Sigmoid colon (tissue), 7 donors: ENCODE data around the gene TMEM63B. TPM values are rescaled to one million over a fixed set of nuclear protein-coding genes. Genes with fewer than 3 reads are reported as not detected.

ENCODE experiments used
- DNase-seq: peaks from one replicate; pipeline ENCODE4 v3.0.0-alpha.2; 2019
- H3K27ac ChIP-seq, 4 donors: fragments of 200-600 bp; sonication (generic); one replicate each; pipeline ENCODE4 v1.5.1; 2016 to 2019; ENCODE audit warnings: mild to moderate bottlenecking in 1 of 4
- H3K27me3 ChIP-seq, 3 donors: fragments of 200-600 bp; sonication (generic); one replicate each; pipeline ENCODE4 v1.5.1; 2019; ENCODE audit warnings: mild to moderate bottlenecking in 1 of 3
- H3K36me3 ChIP-seq, 4 donors: fragments of 200-600 bp; sonication (generic); one replicate each; pipeline ENCODE4 v1.5.1; 2016 to 2019
- H3K4me1 ChIP-seq, 4 donors: fragments of 200-600 bp; sonication (generic); one replicate each; pipeline ENCODE4 v1.5.1; 2017 to 2019
- H3K4me3 ChIP-seq, 4 donors: fragments of 200-600 bp; sonication (generic); one replicate each; pipeline ENCODE4 v1.5.1; 2017 to 2019; ENCODE audit warnings: mild to moderate bottlenecking in 2 of 4, moderate library complexity in 1 of 4
- H3K9me3 ChIP-seq, 4 donors: fragments of 200-600 bp in 3 of 4; sonication (generic) in 3 of 4; one replicate each; pipeline versions ENCODE4 v1.5.1 to v1.6.1; 2013 to 2019
- EP300 ChIP-seq, 4 donors: sonication (generic); formaldehyde crosslinking; IDR thresholded peaks; one replicate each; pipeline ENCODE4 v1.6.1; 2017; ENCODE audit warnings: antibody characterized with exemption in 4 of 4
- POLR2A ChIP-seq, 2 donors: fragments of 450-650 bp; IDR thresholded peaks; one replicate each; pipeline ENCODE4 v1.6.1; 2016; ENCODE audit warnings: antibody characterized with exemption in 2 of 2, mild to moderate bottlenecking in 2 of 2, moderate library complexity in 2 of 2
- POLR2AphosphoS5 ChIP-seq, 4 donors: sonication (generic); formaldehyde crosslinking; IDR thresholded peaks; one replicate each; pipeline ENCODE4 v1.6.1; 2017; ENCODE audit warnings: antibody characterized with exemption in 4 of 4
- WGBS, 2 donors: extraction: QIAGEN DNeasy Blood & Tissue Kit; methylation state at CpG; one replicate each; pipeline ENCODE4 v1.1.7; 2013; 5-methylcytosine and 5-hydroxymethylcytosine counted together
- intact Hi-C: fragments of 100-400 bp; cut with DNase I; formaldehyde crosslinking; loops from one replicate; pipeline ENCODE4 v1.15.1; 2023
- polyA plus RNA-seq, 3 donors: library from polyadenylated mRNA; stranded (reverse); fragments of 200-250 nt; gene quantifications; one replicate each; pipeline ENCODE4 v1.2.3, GENCODE V29; 2013
- total RNA-seq, 4 donors: library from RNA; depleted of rRNA; stranded (reverse); fragments of >200 nt; gene quantifications; one replicate each; pipeline ENCODE4 v1.1.0, GENCODE V29; 2016
- TF ChIP-seq, protein P1 (sequence below), 4 experiments: fragments of 450-650 bp in 3 of 4; fragments of 200-600 bp in 1 of 4; IDR thresholded peaks; one replicate each; pipeline ENCODE4 v1.5.1; 2016 to 2019; ENCODE audit warnings: antibody characterized with exemption in 4 of 4, mild to moderate bottlenecking in 3 of 4, moderate library complexity in 2 of 4
- donor health status: healthy with polysubstance abuse.
- donor health status: Bipolar disorder and iron deficiency.
- donor health status: healthy.

The TMEM63B gene
- total and polyA plus RNA-seq, 7 donors: 9.0 to 48.5 (median 14.6) TPM

DNA sequence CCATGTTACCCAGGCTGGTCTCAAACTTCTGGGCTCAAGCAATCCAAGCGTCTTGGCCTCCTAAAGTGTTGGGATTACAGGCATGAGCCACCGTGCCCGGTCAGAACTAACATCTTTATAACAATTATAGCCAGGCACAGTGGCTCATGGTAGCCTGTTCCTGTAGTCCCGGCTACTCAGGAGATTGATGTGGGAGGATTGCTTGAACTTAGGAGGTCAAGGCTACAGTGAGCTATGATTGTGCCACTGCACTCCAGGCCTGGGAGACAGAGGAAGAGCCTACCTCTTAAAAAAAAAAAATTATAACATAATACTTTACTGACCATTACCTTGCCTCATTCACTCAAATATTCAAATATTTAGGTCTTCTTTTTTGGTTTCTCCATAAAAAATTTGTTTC is 72.5 kb downstream of the TMEM63B start:
- no peak overlapping the region for H3K27ac ChIP-seq
- WGBS, 2 donors: 92 to 96% methylated on average over 4 of the region's 4 CpGs
- intact Hi-C loops: no loop called here
- TF ChIP-seq EP300 (IDR thresholded peaks at IDR 0.05) (no peak), POLR2A (IDR thresholded peaks at IDR 0.05) (no peak), POLR2AphosphoS5 (IDR thresholded peaks at IDR 0.05) (no peak)
- TF ChIP-seq, protein P1, sequence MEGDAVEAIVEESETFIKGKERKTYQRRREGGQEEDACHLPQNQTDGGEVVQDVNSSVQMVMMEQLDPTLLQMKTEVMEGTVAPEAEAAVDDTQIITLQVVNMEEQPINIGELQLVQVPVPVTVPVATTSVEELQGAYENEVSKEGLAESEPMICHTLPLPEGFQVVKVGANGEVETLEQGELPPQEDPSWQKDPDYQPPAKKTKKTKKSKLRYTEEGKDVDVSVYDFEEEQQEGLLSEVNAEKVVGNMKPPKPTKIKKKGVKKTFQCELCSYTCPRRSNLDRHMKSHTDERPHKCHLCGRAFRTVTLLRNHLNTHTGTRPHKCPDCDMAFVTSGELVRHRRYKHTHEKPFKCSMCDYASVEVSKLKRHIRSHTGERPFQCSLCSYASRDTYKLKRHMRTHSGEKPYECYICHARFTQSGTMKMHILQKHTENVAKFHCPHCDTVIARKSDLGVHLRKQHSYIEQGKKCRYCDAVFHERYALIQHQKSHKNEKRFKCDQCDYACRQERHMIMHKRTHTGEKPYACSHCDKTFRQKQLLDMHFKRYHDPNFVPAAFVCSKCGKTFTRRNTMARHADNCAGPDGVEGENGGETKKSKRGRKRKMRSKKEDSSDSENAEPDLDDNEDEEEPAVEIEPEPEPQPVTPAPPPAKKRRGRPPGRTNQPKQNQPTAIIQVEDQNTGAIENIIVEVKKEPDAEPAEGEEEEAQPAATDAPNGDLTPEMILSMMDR (IDR thresholded peaks at IDR 0.05): no peak
- H3K9me3 ChIP-seq: no peaks in the 10 kb centered on the region
- no peaks in the 10 kb centered on the region for H3K36me3 ChIP-seq
- DNase-seq: no peak
- no peaks in the 10 kb centered on the region for H3K4me1 ChIP-seq
- no peak overlapping the region for H3K4me3 ChIP-seq
- H3K27me3 ChIP-seq: no peaks in the 10 kb centered on the region

DNA sequence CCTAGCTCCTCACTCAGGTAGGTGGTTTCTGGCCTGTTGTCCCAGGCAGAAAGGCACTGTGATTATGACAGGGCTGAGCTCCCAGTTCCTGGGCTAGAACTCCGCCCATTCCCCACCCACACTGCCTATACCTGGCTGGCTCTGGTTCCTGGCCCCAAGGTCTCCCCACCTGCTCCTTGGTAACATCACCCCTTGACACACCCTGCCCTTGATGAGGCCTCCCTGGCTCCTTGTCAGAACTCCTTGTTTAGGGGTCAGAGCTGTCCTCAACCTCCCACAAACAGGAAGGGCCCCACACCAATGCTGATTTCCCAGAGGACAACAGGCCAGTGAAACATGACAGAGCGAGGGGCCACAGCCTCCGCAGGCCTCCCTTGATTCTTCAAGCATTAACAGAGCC is 73.8 kb downstream of the TMEM63B start:
- no peak for DNase-seq
- no peak for TF ChIP-seq EP300 (IDR thresholded peaks at IDR 0.05)
- no peak for TF ChIP-seq POLR2A (IDR thresholded peaks at IDR 0.05)
- TF ChIP-seq, protein P1 (IDR thresholded peaks at IDR 0.05): no peak
- no peak for TF ChIP-seq POLR2AphosphoS5 (IDR thresholded peaks at IDR 0.05)
- Histone ChIP-seq H3K4me3 (no peak overlapping the region), H3K27ac (no peak overlapping the region), H3K36me3 (no peaks in the 10 kb centered on the region), H3K27me3 (no peaks in the 10 kb centered on the region), H3K4me1 (no peaks in the 10 kb centered on the region), H3K9me3 (no peaks in the 10 kb centered on the region)
- intact Hi-C loops: no loop called here
- WGBS, 2 donors: 73 to 77% methylated on average over 3 of the region's 3 CpGs

DNA sequence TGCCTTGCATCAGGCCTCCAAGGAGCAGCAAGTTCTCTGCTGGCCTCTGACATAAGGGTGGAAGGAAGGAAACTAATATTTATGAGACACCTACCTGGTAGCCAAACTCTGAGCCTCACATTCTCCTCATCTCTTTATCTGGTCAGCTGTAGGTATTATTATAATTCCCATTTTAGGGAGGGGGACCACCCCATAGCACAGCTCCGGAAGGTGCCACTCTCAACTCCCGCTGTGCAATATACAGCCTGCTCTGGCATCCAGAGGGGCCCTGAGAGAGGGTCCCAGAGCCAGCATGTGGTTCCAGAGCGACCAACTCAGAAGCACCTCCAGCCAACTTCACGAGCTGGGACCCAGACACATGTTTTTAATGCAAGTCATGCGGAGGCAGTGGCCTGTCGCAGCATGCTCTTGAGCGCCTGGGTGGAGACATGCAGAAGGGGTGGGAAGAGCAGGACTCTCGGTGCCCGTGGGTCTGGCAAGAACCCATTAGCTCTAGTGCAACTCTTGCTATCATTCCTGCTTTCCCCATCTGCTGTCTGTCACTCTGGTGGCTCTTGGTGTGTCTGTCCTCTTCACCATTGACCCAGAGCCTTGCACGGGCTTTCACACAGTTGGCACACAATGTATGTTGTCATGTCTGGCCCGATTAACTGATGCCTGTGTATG is 74.4 kb downstream of the TMEM63B start:
- no peaks in the 10 kb centered on the region for H3K9me3 ChIP-seq
- intact Hi-C loops: no loop called here
- H3K4me1 ChIP-seq: no peaks in the 10 kb centered on the region
- H3K27me3 ChIP-seq: no peaks in the 10 kb centered on the region
- WGBS, 2 donors: 82 to 92% methylated on average over 11 of the region's 11 CpGs
- H3K4me3 ChIP-seq: no peak overlapping the region
- DNase-seq: no peak
- TF ChIP-seq POLR2A (IDR thresholded peaks at IDR 0.05) (no peak), EP300 (IDR thresholded peaks at IDR 0.05) (no peak), POLR2AphosphoS5 (IDR thresholded peaks at IDR 0.05) (no peak)
- TF ChIP-seq, protein P1 (IDR thresholded peaks at IDR 0.05): no peak
- H3K27ac ChIP-seq: peak overlapping the region in 1 of 4 donors; percentile 48
- no peaks in the 10 kb centered on the region for H3K36me3 ChIP-seq

DNA sequence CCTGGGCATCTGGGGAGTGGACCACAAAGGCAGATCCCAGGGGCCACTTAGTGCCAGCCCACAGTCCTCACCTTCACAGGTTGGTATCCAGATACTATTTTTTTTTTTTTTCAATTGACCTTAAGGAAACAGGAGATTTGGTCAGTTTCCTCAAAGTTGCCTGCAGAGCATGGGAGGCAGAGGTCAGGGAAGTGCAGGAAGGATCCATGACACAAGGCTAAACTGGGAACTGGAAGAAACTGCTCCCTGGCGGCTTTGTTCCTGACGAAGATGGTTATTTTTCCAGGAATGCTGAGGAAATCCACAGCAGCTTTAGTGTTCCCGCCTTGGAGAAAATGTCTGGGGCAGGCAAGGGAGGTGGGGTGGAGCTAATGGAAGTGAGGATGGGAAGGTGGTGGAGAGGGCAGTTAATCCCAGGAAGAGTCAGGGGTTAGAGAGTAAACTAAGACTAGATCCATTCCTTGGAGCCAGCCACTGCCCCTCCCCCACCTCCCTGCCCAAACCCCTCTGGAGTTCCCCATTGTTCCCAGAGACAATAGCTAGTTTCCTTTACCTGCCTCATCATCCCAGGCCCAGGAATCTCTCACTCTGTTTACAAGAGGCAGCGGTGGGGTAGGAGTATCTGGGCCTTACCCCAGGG is 75.1 kb downstream of the TMEM63B start:
- Histone ChIP-seq H3K9me3 (no peaks in the 10 kb centered on the region), H3K4me3 (no peak overlapping the region), H3K27me3 (no peaks in the 10 kb centered on the region), H3K36me3 (no peaks in the 10 kb centered on the region), H3K4me1 (no peaks in the 10 kb centered on the region), H3K27ac (peak overlapping the region in 2 of 4 donors; percentile 48 to 52)
- intact Hi-C loops: no loop called here
- TF ChIP-seq POLR2AphosphoS5 (IDR thresholded peaks at IDR 0.05): no peak
- TF ChIP-seq, protein P1 (IDR thresholded peaks at IDR 0.05): no peak
- no peak for DNase-seq
- 82 to 87% methylated on average over 4 of the region's 4 CpGs for WGBS, 2 donors
